ENCODE measurements around the gene CRAMP1.
A peak's percentile ranks its signal among the peaks of the same experiment; 100 is the strongest.
"Not testable (repeated sequence)": the region's sequence is repeated elsewhere in the genome, so short reads cannot be mapped to it uniquely, and the experiment has no call there.

The CRAMP1 gene

DNA sequence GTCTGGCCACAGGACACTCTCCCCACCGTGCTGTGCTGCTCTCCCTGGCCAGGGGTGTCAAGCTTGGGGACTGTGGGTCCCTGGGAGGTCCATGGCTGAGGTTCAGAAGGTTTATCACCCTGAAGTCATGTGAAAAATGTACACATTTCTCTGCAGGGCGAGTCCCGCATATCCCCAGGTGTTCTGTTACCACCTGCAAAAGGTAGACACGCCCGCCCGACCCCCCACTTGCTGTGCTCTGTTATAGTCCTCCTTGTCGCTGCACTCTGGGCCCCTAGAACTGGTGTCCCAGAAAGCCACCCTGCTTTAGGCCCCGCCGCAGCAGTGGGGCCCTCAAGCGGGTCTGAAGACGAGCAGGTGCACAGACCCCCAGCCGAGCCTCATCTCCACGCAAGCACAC is 77.7 kb downstream of the CRAMP1 start:
- DNase-seq: no peak
- Histone ChIP-seq H3K4me1 (ENCODE audit: control insufficient read depth, insufficient read depth, low read length, poor library complexity, severe bottlenecking) (no peaks in the 10 kb centered on the region), H3K27ac (ENCODE audit: insufficient read depth, low read length, poor library complexity, severe bottlenecking) (no peak overlapping the region), H3K36me3 (ENCODE audit: control insufficient read depth, insufficient read depth, low read length) (peaks cover 72% of the 10 kb centered on the region), H3K9me3 (ENCODE audit: control insufficient read depth, low read length) (no peaks in the 10 kb centered on the region), H3K27me3 (replicated peaks; ENCODE audit: control insufficient read depth, insufficient read depth, low read length, poor library complexity, severe bottlenecking) (no peaks in the 10 kb centered on the region), H3K4me3 (ENCODE audit: insufficient read depth, low read depth, low read length, poor library complexity, severe bottlenecking) (no peak overlapping the region)

DNA sequence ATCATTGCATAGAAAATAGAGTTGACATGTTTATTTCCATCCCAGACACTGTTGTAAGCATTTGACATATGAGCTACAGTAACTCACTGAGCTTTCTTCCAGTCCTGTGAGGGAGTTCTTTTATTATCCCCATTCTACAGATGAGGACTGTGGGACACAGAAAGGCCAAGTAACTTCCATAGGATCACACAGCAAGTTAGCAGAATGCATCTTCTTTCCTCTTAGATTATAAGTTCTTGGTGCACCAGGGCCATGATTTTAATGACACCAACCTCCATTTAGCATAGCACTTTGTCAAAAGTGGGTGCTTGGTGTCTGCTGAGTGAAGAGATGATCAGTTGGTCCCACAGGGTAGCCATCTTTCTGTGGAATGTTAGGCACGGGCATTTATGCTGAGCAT is 78.7 kb downstream of the CRAMP1 start:
- Histone ChIP-seq H3K27me3 (replicated peaks; ENCODE audit: control insufficient read depth, insufficient read depth, low read length, poor library complexity, severe bottlenecking) (no peaks in the 10 kb centered on the region), H3K4me1 (ENCODE audit: control insufficient read depth, insufficient read depth, low read length, poor library complexity, severe bottlenecking) (no peaks in the 10 kb centered on the region), H3K36me3 (ENCODE audit: control insufficient read depth, insufficient read depth, low read length) (peaks cover 66% of the 10 kb centered on the region), H3K9me3 (ENCODE audit: control insufficient read depth, low read length) (no peaks in the 10 kb centered on the region), H3K4me3 (ENCODE audit: insufficient read depth, low read depth, low read length, poor library complexity, severe bottlenecking) (no peak overlapping the region), H3K27ac (ENCODE audit: insufficient read depth, low read length, poor library complexity, severe bottlenecking) (no peak overlapping the region)
- no peak for DNase-seq

DNA sequence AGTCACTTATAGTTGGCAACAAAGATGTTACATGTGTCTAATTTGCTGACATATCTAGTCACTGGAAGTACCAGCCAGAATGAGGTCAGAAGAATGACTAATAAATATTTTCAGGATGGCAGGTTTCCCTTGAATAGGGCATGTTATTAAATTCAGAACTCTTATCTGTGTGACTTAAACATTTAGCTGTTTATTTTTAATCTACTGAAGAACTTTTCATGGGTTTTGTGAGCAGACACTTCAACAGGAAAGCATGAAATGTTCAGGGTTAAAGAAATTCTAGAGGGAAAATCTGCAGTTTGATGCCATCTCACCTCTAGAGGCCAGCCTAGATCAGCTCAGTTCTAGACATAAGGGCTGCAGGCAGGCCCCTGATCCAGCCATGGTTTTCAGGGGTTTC is 79.1 kb downstream of the CRAMP1 start:
- no peaks in the 10 kb centered on the region for H3K4me1 ChIP-seq (ENCODE audit: control insufficient read depth, insufficient read depth, low read length, poor library complexity, severe bottlenecking)

DNA sequence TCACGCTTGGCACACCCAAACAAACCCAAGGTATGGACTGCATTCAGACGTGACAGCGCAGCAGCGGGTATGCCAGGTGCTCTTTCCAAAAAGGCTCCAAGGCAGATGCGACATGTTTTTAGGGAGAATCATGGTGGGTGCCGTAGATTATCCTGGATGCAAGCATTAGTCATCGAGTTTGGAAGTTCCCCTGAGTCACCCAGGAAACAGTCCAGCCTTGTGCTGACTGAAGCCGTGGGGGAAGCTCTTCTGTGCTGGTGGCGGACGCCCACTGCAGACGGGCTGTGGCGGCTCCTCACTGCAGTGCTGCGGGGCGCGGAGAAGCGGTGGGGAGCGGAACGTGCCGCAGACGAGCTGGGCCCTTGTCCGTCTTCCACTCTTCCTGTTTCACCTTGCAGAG is 79.8 kb downstream of the CRAMP1 start:
- Histone ChIP-seq H3K27me3 (replicated peaks; ENCODE audit: control insufficient read depth, insufficient read depth, low read length, poor library complexity, severe bottlenecking) (no peaks in the 10 kb centered on the region), H3K27ac (ENCODE audit: insufficient read depth, low read length, poor library complexity, severe bottlenecking) (no peak overlapping the region), H3K36me3 (ENCODE audit: control insufficient read depth, insufficient read depth, low read length) (peaks cover 63% of the 10 kb centered on the region), H3K9me3 (ENCODE audit: control insufficient read depth, low read length) (no peaks in the 10 kb centered on the region), H3K4me3 (ENCODE audit: insufficient read depth, low read depth, low read length, poor library complexity, severe bottlenecking) (no peak overlapping the region), H3K4me1 (ENCODE audit: control insufficient read depth, insufficient read depth, low read length, poor library complexity, severe bottlenecking) (no peaks in the 10 kb centered on the region)
- no peak for DNase-seq

More for the DNA sequence above, 79.1 kb downstream of the CRAMP1 start:
- Histone ChIP-seq H3K36me3 (ENCODE audit: control insufficient read depth, insufficient read depth, low read length) (peaks cover 65% of the 10 kb centered on the region), H3K27ac (ENCODE audit: insufficient read depth, low read length, poor library complexity, severe bottlenecking) (no peak overlapping the region), H3K27me3 (replicated peaks; ENCODE audit: control insufficient read depth, insufficient read depth, low read length, poor library complexity, severe bottlenecking) (no peaks in the 10 kb centered on the region), H3K4me3 (ENCODE audit: insufficient read depth, low read depth, low read length, poor library complexity, severe bottlenecking) (no peak overlapping the region), H3K9me3 (ENCODE audit: control insufficient read depth, low read length) (no peaks in the 10 kb centered on the region)
- no peak for DNase-seq

DNA sequence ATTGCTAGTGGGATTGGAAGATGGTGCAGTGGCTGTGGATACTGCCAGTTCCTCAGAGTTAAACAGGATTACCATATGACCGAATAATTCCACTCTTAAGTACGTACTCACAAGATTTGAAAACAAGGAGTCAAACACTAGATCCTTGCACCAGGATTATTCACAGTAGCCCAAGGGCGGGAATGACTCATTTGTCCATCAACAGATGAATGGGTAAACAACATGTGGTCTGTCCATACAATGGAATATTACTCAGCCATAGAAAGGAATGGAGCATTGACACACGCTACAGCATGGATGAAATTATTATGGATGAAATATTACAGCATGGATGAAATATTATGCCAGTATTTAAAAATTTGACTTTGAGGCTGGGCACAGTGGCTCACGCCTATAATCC is 84.7 kb downstream of the CRAMP1 start:
- H3K36me3 ChIP-seq (ENCODE audit: control insufficient read depth, insufficient read depth, low read length): peaks cover 65% of the 10 kb centered on the region
- H3K27me3 ChIP-seq (replicated peaks; ENCODE audit: control insufficient read depth, insufficient read depth, low read length, poor library complexity, severe bottlenecking): no peaks in the 10 kb centered on the region
- no peak for DNase-seq
- H3K4me1 ChIP-seq (ENCODE audit: control insufficient read depth, insufficient read depth, low read length, poor library complexity, severe bottlenecking): no peaks in the 10 kb centered on the region
- no peak overlapping the region for H3K4me3 ChIP-seq (ENCODE audit: insufficient read depth, low read depth, low read length, poor library complexity, severe bottlenecking)
- H3K9me3 ChIP-seq (ENCODE audit: control insufficient read depth, low read length): no peaks in the 10 kb centered on the region
- no peak overlapping the region for H3K27ac ChIP-seq (ENCODE audit: insufficient read depth, low read length, poor library complexity, severe bottlenecking)

DNA sequence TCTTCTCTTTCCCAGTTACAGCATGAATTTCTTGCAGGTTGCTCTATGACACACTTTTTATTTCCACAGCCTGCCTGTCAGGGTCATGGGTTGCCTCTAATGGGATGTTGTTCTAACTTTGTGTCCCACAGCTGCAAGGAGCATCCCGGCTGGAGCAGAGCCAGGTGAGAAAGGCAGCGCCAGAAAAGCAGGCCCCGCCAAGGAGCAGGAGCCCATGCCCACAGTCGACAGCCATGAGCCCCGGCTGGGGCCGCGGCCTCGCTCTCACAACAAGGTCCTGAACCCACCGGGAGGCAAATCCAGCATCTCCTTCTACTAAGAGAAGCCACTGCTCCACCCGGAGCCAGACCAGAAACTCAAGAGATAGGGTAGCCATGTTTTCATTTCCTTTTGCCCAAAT is 86.5 kb downstream of the CRAMP1 start:
- DNase-seq: no peak

DNA sequence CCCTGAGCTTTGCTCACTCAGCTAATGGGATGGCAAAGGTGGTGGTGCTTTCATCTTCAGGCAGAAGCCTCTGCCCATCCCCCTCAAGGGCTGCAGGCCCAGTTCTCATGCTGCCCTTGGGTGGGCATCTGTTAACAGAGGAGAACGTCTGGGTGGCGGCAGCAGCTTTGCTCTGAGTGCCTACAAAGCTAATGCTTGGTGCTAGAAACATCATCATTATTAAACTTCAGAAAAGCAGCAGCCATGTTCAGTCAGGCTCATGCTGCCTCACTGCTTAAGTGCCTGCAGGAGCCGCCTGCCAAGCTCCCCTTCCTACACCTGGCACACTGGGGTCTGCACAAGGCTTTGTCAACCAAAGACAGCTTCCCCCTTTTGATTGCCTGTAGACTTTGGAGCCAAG is 88.1 kb downstream of the CRAMP1 start:
- H3K27ac ChIP-seq (ENCODE audit: insufficient read depth, low read length, poor library complexity, severe bottlenecking): no peak overlapping the region
- no peak overlapping the region for H3K4me3 ChIP-seq (ENCODE audit: insufficient read depth, low read depth, low read length, poor library complexity, severe bottlenecking)
- peaks cover 41% of the 10 kb centered on the region for H3K36me3 ChIP-seq (ENCODE audit: control insufficient read depth, insufficient read depth, low read length)
- no peak for DNase-seq
- no peaks in the 10 kb centered on the region for H3K9me3 ChIP-seq (ENCODE audit: control insufficient read depth, low read length)
- H3K4me1 ChIP-seq (ENCODE audit: control insufficient read depth, insufficient read depth, low read length, poor library complexity, severe bottlenecking): no peaks in the 10 kb centered on the region
- no peaks in the 10 kb centered on the region for H3K27me3 ChIP-seq (replicated peaks; ENCODE audit: control insufficient read depth, insufficient read depth, low read length, poor library complexity, severe bottlenecking)

More for the DNA sequence above, 86.5 kb downstream of the CRAMP1 start:
- no peaks in the 10 kb centered on the region for H3K4me1 ChIP-seq (ENCODE audit: control insufficient read depth, insufficient read depth, low read length, poor library complexity, severe bottlenecking)
- H3K4me3 ChIP-seq (ENCODE audit: insufficient read depth, low read depth, low read length, poor library complexity, severe bottlenecking): no peak overlapping the region
- H3K9me3 ChIP-seq (ENCODE audit: control insufficient read depth, low read length): no peaks in the 10 kb centered on the region
- peaks cover 47% of the 10 kb centered on the region for H3K36me3 ChIP-seq (ENCODE audit: control insufficient read depth, insufficient read depth, low read length)
- H3K27ac ChIP-seq (ENCODE audit: insufficient read depth, low read length, poor library complexity, severe bottlenecking): no peak overlapping the region
- no peaks in the 10 kb centered on the region for H3K27me3 ChIP-seq (replicated peaks; ENCODE audit: control insufficient read depth, insufficient read depth, low read length, poor library complexity, severe bottlenecking)

DNA sequence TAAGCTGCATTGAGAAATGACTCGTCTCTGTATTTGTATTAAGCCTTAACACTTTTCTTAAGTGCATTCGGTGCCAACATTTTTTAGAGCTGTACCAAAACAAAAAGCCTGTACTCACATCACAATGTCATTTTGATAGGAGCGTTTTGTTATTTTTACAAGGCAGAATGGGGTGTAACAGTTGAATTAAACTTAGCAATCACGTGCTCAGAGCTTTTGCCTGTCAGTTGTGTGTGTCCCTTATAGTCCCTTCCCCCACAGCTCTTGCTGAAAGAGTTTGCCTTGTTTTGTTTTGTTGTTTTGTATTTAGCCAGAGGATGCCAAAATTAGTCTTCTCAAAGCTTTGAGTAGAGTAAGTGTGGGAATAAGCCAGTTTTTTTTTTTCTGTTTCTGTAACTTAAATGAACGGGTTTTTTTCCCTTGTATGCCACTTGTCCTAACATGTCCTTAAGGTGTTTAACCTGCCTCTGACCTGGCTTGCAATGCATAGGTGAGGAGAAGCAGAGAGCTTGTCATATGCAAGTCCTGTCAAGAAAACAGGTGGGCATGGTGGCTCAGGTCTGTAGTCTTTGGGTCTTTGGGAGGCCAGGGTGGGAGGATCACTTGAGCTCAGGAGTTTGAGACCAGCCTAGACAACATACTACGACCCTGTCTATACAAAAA is 89.2 kb downstream of the CRAMP1 start:
- H3K4me3 ChIP-seq (ENCODE audit: insufficient read depth, low read depth, low read length, poor library complexity, severe bottlenecking): no peak overlapping the region
- no peak overlapping the region for H3K27ac ChIP-seq (ENCODE audit: insufficient read depth, low read length, poor library complexity, severe bottlenecking)
- H3K27me3 ChIP-seq (replicated peaks; ENCODE audit: control insufficient read depth, insufficient read depth, low read length, poor library complexity, severe bottlenecking): no peaks in the 10 kb centered on the region
- DNase-seq: no peak
- no peaks in the 10 kb centered on the region for H3K4me1 ChIP-seq (ENCODE audit: control insufficient read depth, insufficient read depth, low read length, poor library complexity, severe bottlenecking)
- peaks cover 41% of the 10 kb centered on the region for H3K36me3 ChIP-seq (ENCODE audit: control insufficient read depth, insufficient read depth, low read length)
- H3K9me3 ChIP-seq (ENCODE audit: control insufficient read depth, low read length): no peaks in the 10 kb centered on the region

DNA sequence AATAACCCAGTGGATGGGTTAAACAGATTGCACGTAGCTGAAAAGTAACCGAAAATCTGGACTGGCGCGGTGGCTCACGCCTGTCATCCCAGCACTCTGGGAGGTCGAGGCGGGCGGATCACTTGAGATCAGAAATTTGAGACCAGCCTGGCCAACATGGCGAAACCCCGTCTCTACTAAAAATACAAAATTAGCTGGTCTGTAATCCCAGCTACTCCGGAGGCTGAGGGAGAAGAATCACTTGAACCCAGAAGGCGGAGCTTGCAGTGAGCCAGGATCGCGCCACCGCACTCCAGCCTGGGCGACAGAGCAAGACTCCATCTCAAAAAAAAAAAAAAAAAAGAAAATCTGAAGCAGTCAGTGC is 93.1 kb downstream of the CRAMP1 start:
- peaks cover 21% of the 10 kb centered on the region for H3K4me1 ChIP-seq (ENCODE audit: control insufficient read depth, insufficient read depth, low read length, poor library complexity, severe bottlenecking)
- peak overlapping the region; percentile 85 for H3K27ac ChIP-seq (ENCODE audit: insufficient read depth, low read length, poor library complexity, severe bottlenecking)
- peak overlapping the region; percentile 88 for H3K4me3 ChIP-seq (ENCODE audit: insufficient read depth, low read depth, low read length, poor library complexity, severe bottlenecking)
- H3K27me3 ChIP-seq (replicated peaks; ENCODE audit: control insufficient read depth, insufficient read depth, low read length, poor library complexity, severe bottlenecking); H3K9me3 ChIP-seq (ENCODE audit: control insufficient read depth, low read length): not testable (repeated sequence)
- peak in 2 of 3 donors; percentile 28 to 32 for DNase-seq
- peaks cover 10% of the 10 kb centered on the region for H3K36me3 ChIP-seq (ENCODE audit: control insufficient read depth, insufficient read depth, low read length)

DNA sequence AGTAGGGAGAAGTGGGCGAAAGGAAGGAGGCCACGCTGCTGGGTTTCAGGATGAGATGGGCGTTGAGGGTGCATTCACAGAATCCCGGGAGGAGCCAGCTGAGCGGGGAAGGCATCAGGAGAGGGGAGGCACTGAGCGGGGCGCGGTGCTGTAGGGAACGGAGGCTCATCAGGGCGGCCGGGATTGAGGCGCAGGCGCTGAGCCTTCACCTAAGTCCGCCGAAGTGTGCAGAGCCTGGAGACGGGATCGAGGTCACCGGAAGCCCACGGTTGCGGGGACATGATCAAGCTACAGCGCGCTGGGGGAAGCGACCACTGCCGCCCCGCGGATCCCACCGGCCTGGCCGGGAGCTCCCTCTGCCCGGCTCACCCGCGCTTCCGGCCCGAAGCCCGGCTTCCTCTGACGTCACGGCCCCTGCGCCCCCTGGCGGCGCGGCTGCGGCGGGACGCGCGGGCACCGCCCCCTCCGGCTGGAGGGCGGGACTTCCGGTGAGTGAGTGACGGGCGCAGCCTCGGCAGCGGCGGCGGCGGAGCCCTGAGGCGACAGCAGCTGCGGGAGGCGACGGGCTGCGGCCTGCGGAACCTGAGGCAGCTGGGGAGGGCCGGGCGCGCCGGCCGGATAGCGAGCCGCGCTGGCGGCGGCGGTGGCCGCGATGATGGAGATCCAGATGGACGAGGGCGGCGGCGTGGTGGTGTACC is 93.7 kb downstream of the CRAMP1 start, which contains the start of gene MAPK8IP3:
Gene MAPK8IP3 (plus strand): TSS at position 508 of the 698 bp plus-strand sequence. CDS start 145 bp downstream, at position 653.
- Histone ChIP-seq H3K27me3 (replicated peaks; ENCODE audit: control insufficient read depth, insufficient read depth, low read length, poor library complexity, severe bottlenecking) (no peaks in the 10 kb centered on the region), H3K4me3 (ENCODE audit: insufficient read depth, low read depth, low read length, poor library complexity, severe bottlenecking) (peak within 1 kb of the TSS; percentile 88)
- peak; percentile 90 to 92 (median 90) for DNase-seq

More for the DNA sequence above, 93.7 kb downstream of the CRAMP1 start, which contains the start of gene MAPK8IP3:
- H3K4me1 ChIP-seq (ENCODE audit: control insufficient read depth, insufficient read depth, low read length, poor library complexity, severe bottlenecking): peaks cover 21% of the 10 kb centered on the region
- H3K36me3 ChIP-seq (ENCODE audit: control insufficient read depth, insufficient read depth, low read length): peaks cover 8% of the 10 kb centered on the region
- H3K27ac ChIP-seq (ENCODE audit: insufficient read depth, low read length, poor library complexity, severe bottlenecking): peak within 1 kb of the TSS; percentile 85
- H3K9me3 ChIP-seq (ENCODE audit: control insufficient read depth, low read length): no peaks in the 10 kb centered on the region

Data from effector memory CD4-positive, alpha-beta T cell (primary cell).